ENCODE measurements around the gene SNX9.

Gene SNX9

GRCh38 chr6:157981132-157981394, 158.0 kb downstream of the SNX9 start:
- Histone ChIP-seq H3K4ac (ENCODE audit: low read depth, low read length) (no peak overlapping the region), H2BK5ac (ENCODE audit: low read length) (no peak overlapping the region), H2AK5ac (ENCODE audit: low read length) (no peak overlapping the region), H3K18ac (ENCODE audit: low read length) (no peak overlapping the region), H3K79me2 (ENCODE audit: control insufficient read depth, insufficient read depth, low read length) (peaks cover 7% of the 10 kb centered on the region), H3K27me3 (ENCODE audit: insufficient read depth, low read length, poor library complexity) (no peaks in the 10 kb centered on the region), H3K4me3 (ENCODE audit: low read length) (peak overlapping the region; percentile 1), H3K9ac (ENCODE audit: low read length) (peak overlapping the region; percentile 74), H4K8ac (ENCODE audit: low read depth, low read length) (no peak overlapping the region), H3K4me1 (ENCODE audit: control insufficient read depth, low read depth, low read length) (peaks cover 2% of the 10 kb centered on the region), H3K79me1 (ENCODE audit: low read length) (peaks cover 6% of the 10 kb centered on the region), H3K56ac (ENCODE audit: low read length) (peak overlapping the region; percentile 91), H3K4me2 (ENCODE audit: low read length) (peak overlapping the region; percentile 60), H2BK15ac (replicated peaks; ENCODE audit: low read depth) (no peak overlapping the region), H4K5ac (ENCODE audit: low read length) (no peak overlapping the region), H3K23ac (ENCODE audit: low read length) (no peak overlapping the region), H3K36me3 (ENCODE audit: control insufficient read depth, insufficient read depth, low read length) (no peaks in the 10 kb centered on the region), H2BK120ac (ENCODE audit: low read depth, low read length) (no peak overlapping the region), H3K27ac (ENCODE audit: low read depth, low read length) (no peak overlapping the region)
- no peak for DNase-seq
- WGBS (ENCODE audit: extremely low coverage, insufficient coverage, low lambda C conversion rate), result no CpG with 5 or more reads among the region's 24 CpGs

GRCh38 chr6:157981395-157982101, 158.5 kb downstream of the SNX9 start, which contains the start of gene SYNJ2:
TSS of gene SYNJ2 (plus strand) at chr6:157981863. CDS start at chr6:157981962, 99 bp downstream.
- Histone ChIP-seq H3K18ac (ENCODE audit: low read length) (peak within 1 kb of the TSS; percentile 47), H3K79me2 (ENCODE audit: control insufficient read depth, insufficient read depth, low read length) (peaks cover 9% of the 10 kb centered on the region), H2BK120ac (ENCODE audit: low read depth, low read length) (no peak within 1 kb of the TSS), H3K27ac (ENCODE audit: low read depth, low read length) (peak within 1 kb of the TSS; percentile 69), H3K4me1 (ENCODE audit: control insufficient read depth, low read depth, low read length) (peaks cover 2% of the 10 kb centered on the region), H2AK5ac (ENCODE audit: low read length) (peak within 1 kb of the TSS; percentile 11), H3K56ac (ENCODE audit: low read length) (peak within 1 kb of the TSS; percentile 91), H3K36me3 (ENCODE audit: control insufficient read depth, insufficient read depth, low read length) (no peaks in the 10 kb centered on the region), H2BK15ac (replicated peaks; ENCODE audit: low read depth) (no peak within 1 kb of the TSS), H4K8ac (ENCODE audit: low read depth, low read length) (no peak within 1 kb of the TSS), H2BK5ac (ENCODE audit: low read length) (no peak within 1 kb of the TSS), H3K23ac (ENCODE audit: low read length) (no peak within 1 kb of the TSS), H3K4me2 (ENCODE audit: low read length) (peak within 1 kb of the TSS; percentile 73), H4K5ac (ENCODE audit: low read length) (no peak within 1 kb of the TSS), H3K27me3 (ENCODE audit: insufficient read depth, low read length, poor library complexity) (no peaks in the 10 kb centered on the region), H3K79me1 (ENCODE audit: low read length) (peaks cover 6% of the 10 kb centered on the region), H3K4ac (ENCODE audit: low read depth, low read length) (peak within 1 kb of the TSS; percentile 7), H3K4me3 (ENCODE audit: low read length) (peak within 1 kb of the TSS; percentile 62), H3K9ac (ENCODE audit: low read length) (peak within 1 kb of the TSS; percentile 74)
- WGBS (ENCODE audit: extremely low coverage, insufficient coverage, low lambda C conversion rate), result no CpG with 5 or more reads among the region's 86 CpGs
- peak; percentile 91 for DNase-seq

GRCh38 chr6:157982102-157982562, 159.1 kb downstream of the SNX9 start:
- H3K4me1 ChIP-seq (ENCODE audit: control insufficient read depth, low read depth, low read length), result peaks cover 2% of the 10 kb centered on the region
- H3K23ac ChIP-seq (ENCODE audit: low read length), result no peak overlapping the region
- no peak overlapping the region for H4K5ac ChIP-seq (ENCODE audit: low read length)
- peak overlapping the region; percentile 73 for H3K4me2 ChIP-seq (ENCODE audit: low read length)
- no peak overlapping the region for H2BK15ac ChIP-seq (replicated peaks; ENCODE audit: low read depth)
- H3K27ac ChIP-seq (ENCODE audit: low read depth, low read length), result peak overlapping the region; percentile 69
- no peak overlapping the region for H4K8ac ChIP-seq (ENCODE audit: low read depth, low read length)
- peak; percentile 77 for DNase-seq
- peak overlapping the region; percentile 47 for H3K18ac ChIP-seq (ENCODE audit: low read length)
- peak overlapping the region; percentile 74 for H3K9ac ChIP-seq (ENCODE audit: low read length)
- no CpG with 5 or more reads among the region's 36 CpGs for WGBS (ENCODE audit: extremely low coverage, insufficient coverage, low lambda C conversion rate)
- H3K79me2 ChIP-seq (ENCODE audit: control insufficient read depth, insufficient read depth, low read length), result peaks cover 11% of the 10 kb centered on the region
- peaks cover 6% of the 10 kb centered on the region for H3K79me1 ChIP-seq (ENCODE audit: low read length)
- no peaks in the 10 kb centered on the region for H3K36me3 ChIP-seq (ENCODE audit: control insufficient read depth, insufficient read depth, low read length)
- H3K27me3 ChIP-seq (ENCODE audit: insufficient read depth, low read length, poor library complexity), result no peaks in the 10 kb centered on the region
- no peak overlapping the region for H2BK120ac ChIP-seq (ENCODE audit: low read depth, low read length)
- peak overlapping the region; percentile 91 for H3K56ac ChIP-seq (ENCODE audit: low read length)
- H2BK5ac ChIP-seq (ENCODE audit: low read length), result no peak overlapping the region
- H3K4me3 ChIP-seq (ENCODE audit: low read length), result peak overlapping the region; percentile 62
- no peak overlapping the region for H2AK5ac ChIP-seq (ENCODE audit: low read length)
- H3K4ac ChIP-seq (ENCODE audit: low read depth, low read length), result peak overlapping the region; percentile 7

- WGBS (ENCODE audit: extremely low coverage, insufficient coverage, low lambda C conversion rate), result no CpG with 5 or more reads among the region's 17 CpGs
- H3K4me2 ChIP-seq (ENCODE audit: low read length), result peak overlapping the region; percentile 73
Measured at GRCh38 chr6:157982563-157983405, 159.7 kb downstream of the SNX9 start.

GRCh38 chr6:157983406-157984119, 160.5 kb downstream of the SNX9 start:
- Histone ChIP-seq H4K5ac (ENCODE audit: low read length) (no peak overlapping the region), H3K79me1 (ENCODE audit: low read length) (peaks cover 6% of the 10 kb centered on the region), H3K27ac (ENCODE audit: low read depth, low read length) (no peak overlapping the region), H2BK15ac (replicated peaks; ENCODE audit: low read depth) (no peak overlapping the region), H2BK120ac (ENCODE audit: low read depth, low read length) (no peak overlapping the region), H3K9ac (ENCODE audit: low read length) (no peak overlapping the region), H2AK5ac (ENCODE audit: low read length) (no peak overlapping the region), H3K79me2 (ENCODE audit: control insufficient read depth, insufficient read depth, low read length) (peaks cover 20% of the 10 kb centered on the region), H4K8ac (ENCODE audit: low read depth, low read length) (no peak overlapping the region), H3K4ac (ENCODE audit: low read depth, low read length) (no peak overlapping the region), H3K36me3 (ENCODE audit: control insufficient read depth, insufficient read depth, low read length) (no peaks in the 10 kb centered on the region), H3K4me2 (ENCODE audit: low read length) (no peak overlapping the region), H3K4me3 (ENCODE audit: low read length) (no peak overlapping the region), H3K27me3 (ENCODE audit: insufficient read depth, low read length, poor library complexity) (no peaks in the 10 kb centered on the region), H3K18ac (ENCODE audit: low read length) (no peak overlapping the region), H3K23ac (ENCODE audit: low read length) (no peak overlapping the region), H3K56ac (ENCODE audit: low read length) (no peak overlapping the region), H3K4me1 (ENCODE audit: control insufficient read depth, low read depth, low read length) (peaks cover 2% of the 10 kb centered on the region), H2BK5ac (ENCODE audit: low read length) (no peak overlapping the region)
- DNase-seq, result no peak
- WGBS (ENCODE audit: extremely low coverage, insufficient coverage, low lambda C conversion rate), result no CpG with 5 or more reads among the region's 9 CpGs

More at GRCh38 chr6:157982563-157983405, 159.7 kb downstream of the SNX9 start:
- Histone ChIP-seq H3K27ac (ENCODE audit: low read depth, low read length) (no peak overlapping the region), H3K4me1 (ENCODE audit: control insufficient read depth, low read depth, low read length) (peaks cover 2% of the 10 kb centered on the region), H2BK120ac (ENCODE audit: low read depth, low read length) (no peak overlapping the region), H3K27me3 (ENCODE audit: insufficient read depth, low read length, poor library complexity) (no peaks in the 10 kb centered on the region), H3K23ac (ENCODE audit: low read length) (no peak overlapping the region), H3K79me2 (ENCODE audit: control insufficient read depth, insufficient read depth, low read length) (peaks cover 13% of the 10 kb centered on the region), H2AK5ac (ENCODE audit: low read length) (peak overlapping the region; percentile 11), H2BK5ac (ENCODE audit: low read length) (no peak overlapping the region), H3K56ac (ENCODE audit: low read length) (peak overlapping the region; percentile 64), H2BK15ac (replicated peaks; ENCODE audit: low read depth) (no peak overlapping the region), H4K5ac (ENCODE audit: low read length) (no peak overlapping the region), H3K18ac (ENCODE audit: low read length) (no peak overlapping the region), H3K9ac (ENCODE audit: low read length) (peak overlapping the region; percentile 42), H4K8ac (ENCODE audit: low read depth, low read length) (no peak overlapping the region), H3K4ac (ENCODE audit: low read depth, low read length) (no peak overlapping the region), H3K4me3 (ENCODE audit: low read length) (no peak overlapping the region), H3K36me3 (ENCODE audit: control insufficient read depth, insufficient read depth, low read length) (no peaks in the 10 kb centered on the region), H3K79me1 (ENCODE audit: low read length) (peaks cover 6% of the 10 kb centered on the region)
- DNase-seq, result peak; percentile 64
